ENCODE measurements around the gene EFS. TPM values are rescaled to one million over a fixed set of nuclear protein-coding genes. Genes with fewer than 3 reads are reported as not detected.

The EFS gene
- polyA plus RNA-seq, 3 donors = not detected

DNA sequence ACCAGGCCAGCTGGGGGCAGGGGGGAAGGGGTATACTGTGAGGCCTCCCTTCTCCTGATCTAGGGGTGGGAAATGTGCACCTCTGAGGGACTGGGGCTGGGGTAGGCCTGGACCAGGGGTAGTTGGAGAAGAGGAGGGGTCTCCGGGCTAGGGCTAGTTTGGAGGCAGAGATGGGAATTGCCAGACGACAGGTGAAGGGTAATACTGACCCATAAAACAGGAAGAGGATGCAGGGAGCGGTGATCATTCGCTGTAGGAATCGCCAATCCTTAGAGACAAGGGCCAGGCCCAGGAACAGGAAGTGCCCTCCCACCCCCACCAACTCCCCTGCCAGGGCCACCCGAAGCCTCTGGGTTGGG is 16.7 kb downstream of the EFS start:
- H3K9ac ChIP-seq (ENCODE audit: insufficient read depth, low read length, poor library complexity, severe bottlenecking) = no peak overlapping the region
- peaks cover 30 to 32% of the 10 kb centered on the region in 2 donors for H3K27me3 ChIP-seq (ENCODE audit: control insufficient read depth in 2 of 2, insufficient read depth in 2 of 2, low read length in 2 of 2)
- H3K4me3 ChIP-seq (replicated peaks in 1 of 3; ENCODE audit: low read depth in 2 of 3, low read length in 3 of 3) = no peak overlapping the region
- intact Hi-C loops (cut with micrococcal nuclease) = no loop called here
- no peak overlapping the region for H3K27ac Mint-ChIP-seq
- H3K4me1 Mint-ChIP-seq = peaks cover 9% of the 10 kb centered on the region
- TF ChIP-seq, protein P1, sequence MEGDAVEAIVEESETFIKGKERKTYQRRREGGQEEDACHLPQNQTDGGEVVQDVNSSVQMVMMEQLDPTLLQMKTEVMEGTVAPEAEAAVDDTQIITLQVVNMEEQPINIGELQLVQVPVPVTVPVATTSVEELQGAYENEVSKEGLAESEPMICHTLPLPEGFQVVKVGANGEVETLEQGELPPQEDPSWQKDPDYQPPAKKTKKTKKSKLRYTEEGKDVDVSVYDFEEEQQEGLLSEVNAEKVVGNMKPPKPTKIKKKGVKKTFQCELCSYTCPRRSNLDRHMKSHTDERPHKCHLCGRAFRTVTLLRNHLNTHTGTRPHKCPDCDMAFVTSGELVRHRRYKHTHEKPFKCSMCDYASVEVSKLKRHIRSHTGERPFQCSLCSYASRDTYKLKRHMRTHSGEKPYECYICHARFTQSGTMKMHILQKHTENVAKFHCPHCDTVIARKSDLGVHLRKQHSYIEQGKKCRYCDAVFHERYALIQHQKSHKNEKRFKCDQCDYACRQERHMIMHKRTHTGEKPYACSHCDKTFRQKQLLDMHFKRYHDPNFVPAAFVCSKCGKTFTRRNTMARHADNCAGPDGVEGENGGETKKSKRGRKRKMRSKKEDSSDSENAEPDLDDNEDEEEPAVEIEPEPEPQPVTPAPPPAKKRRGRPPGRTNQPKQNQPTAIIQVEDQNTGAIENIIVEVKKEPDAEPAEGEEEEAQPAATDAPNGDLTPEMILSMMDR (IDR thresholded peaks at IDR 0.05) = no peak
- no peaks in the 10 kb centered on the region for H3K79me2 ChIP-seq (ENCODE audit: insufficient read depth, low read length)
- DNase-seq = no peak
- WGBS (ENCODE audit: insufficient coverage) = 77% methylated on average over 2 of the region's 6 CpGs
- no peak overlapping the region for H2AFZ ChIP-seq (ENCODE audit: insufficient read depth, low read depth, low read length, poor library complexity, severe bottlenecking)
- peaks cover 0 to 21% of the 10 kb centered on the region in 2 donors for H3K9me3 ChIP-seq (replicated peaks in 1 of 2; ENCODE audit: control insufficient read depth in 1 of 2, insufficient read depth in 1 of 2, low read length in 2 of 2)
- no peak overlapping the region for H3K4me2 ChIP-seq (replicated peaks; ENCODE audit: extremely low read depth, low read length, poor library complexity, severe bottlenecking)
- H3K9me3 Mint-ChIP-seq = peaks cover 2 to 14% (median 6%) of the 10 kb centered on the region in 7 donors
- H3K36me3 ChIP-seq (replicated peaks in 1 of 2; ENCODE audit: control insufficient read depth in 1 of 2, insufficient read depth in 2 of 2, low read length in 2 of 2) = no peaks in the 10 kb centered on the region
- H3K4me1 ChIP-seq (ENCODE audit: control insufficient read depth in 1 of 2, insufficient read depth in 2 of 2, low read length in 2 of 2) = peaks cover 4 to 12% of the 10 kb centered on the region in 2 donors
- no peak overlapping the region for H3K4me3 Mint-ChIP-seq
- peaks cover 0 to 9% of the 10 kb centered on the region in 2 donors for H3K36me3 Mint-ChIP-seq
- H3K27me3 Mint-ChIP-seq (ENCODE audit: low read depth in 3 of 3) = peaks cover 33 to 41% (median 36%) of the 10 kb centered on the region in 3 donors
- no peak overlapping the region for H3K27ac ChIP-seq (ENCODE audit: low read depth in 1 of 2, low read length in 2 of 2)
- H4K20me1 ChIP-seq (ENCODE audit: insufficient read depth, low read length) = no peaks in the 10 kb centered on the region

DNA sequence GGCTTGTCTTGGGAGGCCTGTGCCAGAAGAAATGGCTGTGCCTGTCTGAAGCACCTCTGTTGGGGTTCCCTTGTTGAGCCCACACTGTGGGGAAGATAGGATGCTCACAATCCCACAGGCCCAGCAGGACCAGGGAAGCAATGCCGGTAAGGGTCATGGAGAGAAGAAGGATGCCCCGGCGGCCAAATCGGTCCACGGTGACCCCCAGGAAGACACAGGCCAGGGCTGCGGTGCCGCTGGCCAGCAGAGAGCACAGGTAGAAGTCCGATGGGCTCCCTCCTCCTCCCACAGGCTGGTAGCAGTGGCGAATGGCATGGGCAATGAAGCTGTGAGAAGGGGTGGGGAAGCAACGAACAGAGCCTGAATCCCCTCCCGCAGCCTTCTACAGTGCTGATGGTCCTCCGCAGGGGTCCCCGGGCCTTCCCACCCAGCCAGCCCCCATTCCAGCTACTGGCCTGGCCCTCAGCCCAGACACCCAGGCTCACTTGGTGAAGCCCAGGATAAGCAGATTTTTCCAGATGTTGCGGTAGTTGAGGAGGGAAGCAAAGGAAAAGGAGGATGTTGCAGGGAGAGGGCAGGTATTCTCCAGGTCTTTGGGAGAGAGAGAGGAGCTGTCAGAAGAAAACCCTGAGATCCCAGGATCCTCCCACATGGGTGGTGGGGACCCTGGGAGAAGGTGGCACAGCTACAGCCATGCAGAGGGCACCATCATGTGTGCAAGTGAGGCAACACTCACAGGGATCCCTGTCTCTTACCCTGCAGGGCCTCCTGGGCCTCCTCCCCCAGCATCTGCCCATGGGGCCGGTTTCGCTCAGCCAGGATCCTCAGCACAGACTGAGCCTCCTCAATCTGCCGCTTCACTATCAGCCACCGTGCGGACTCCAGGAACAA is 17.3 kb downstream of the EFS start:
- Histone ChIP-seq H3K9ac (ENCODE audit: insufficient read depth, low read length, poor library complexity, severe bottlenecking) (no peak overlapping the region), H3K4me3 (replicated peaks in 1 of 3; ENCODE audit: low read depth in 2 of 3, low read length in 3 of 3) (no peak overlapping the region), H3K27me3 (ENCODE audit: control insufficient read depth in 2 of 2, insufficient read depth in 2 of 2, low read length in 2 of 2) (peaks cover 24 to 26% of the 10 kb centered on the region in 2 donors), H3K27ac (ENCODE audit: low read depth in 1 of 2, low read length in 2 of 2) (no peak overlapping the region), H3K36me3 (replicated peaks in 1 of 2; ENCODE audit: control insufficient read depth in 1 of 2, insufficient read depth in 2 of 2, low read length in 2 of 2) (no peaks in the 10 kb centered on the region), H3K79me2 (ENCODE audit: insufficient read depth, low read length) (no peaks in the 10 kb centered on the region), H4K20me1 (ENCODE audit: insufficient read depth, low read length) (no peaks in the 10 kb centered on the region), H3K4me2 (replicated peaks; ENCODE audit: extremely low read depth, low read length, poor library complexity, severe bottlenecking) (no peak overlapping the region), H3K4me1 (ENCODE audit: control insufficient read depth in 1 of 2, insufficient read depth in 2 of 2, low read length in 2 of 2) (peaks cover 4 to 11% of the 10 kb centered on the region in 2 donors), H3K9me3 (replicated peaks in 1 of 2; ENCODE audit: control insufficient read depth in 1 of 2, insufficient read depth in 1 of 2, low read length in 2 of 2) (peaks cover 0 to 16% of the 10 kb centered on the region in 2 donors), H2AFZ (ENCODE audit: insufficient read depth, low read depth, low read length, poor library complexity, severe bottlenecking) (no peak overlapping the region)
- Mint-ChIP-seq H3K9me3 (peaks cover 2 to 12% (median 6%) of the 10 kb centered on the region in 7 donors), H3K4me3 (no peak overlapping the region), H3K27me3 (ENCODE audit: low read depth in 3 of 3) (peaks cover 26 to 37% (median 30%) of the 10 kb centered on the region in 3 donors), H3K36me3 (peaks cover 0 to 6% of the 10 kb centered on the region in 2 donors), H3K4me1 (peaks cover 5% of the 10 kb centered on the region), H3K27ac (no peak overlapping the region)
- TF ChIP-seq, protein P1 (IDR thresholded peaks at IDR 0.05) = no peak
- intact Hi-C loops (cut with micrococcal nuclease) = no loop called here
- DNase-seq = no peak
- 100% methylated on average over 4 of the region's 19 CpGs for WGBS (ENCODE audit: insufficient coverage)

Data from CD14-positive monocyte (primary cell).